PFSK-1 (cell line): ENCODE results near the gene LTBP2.

Experiments
- POLR2AphosphoS5 ChIP-seq: IDR thresholded peaks from 2 replicates; pipeline ENCODE4 v1.6.1; 2012; ENCODE audit warnings: low read depth, mild to moderate bottlenecking, control low read depth, low read length, moderate library complexity
- SIN3A ChIP-seq: IDR thresholded peaks from 2 replicates; pipeline ENCODE4 v1.6.1; 2012; ENCODE audit warnings: mild to moderate bottlenecking, low read length, moderate library complexity, borderline replicate concordance; ENCODE audit not compliant: insufficient read depth

GRCh38 chr14:74483321-74483720 is 128.7 kb downstream of the LTBP2 start:
- TF ChIP-seq SIN3A (no peak), POLR2AphosphoS5 (no peak)
